CD4-positive, alpha-beta T cell (primary cell): ENCODE results near the gene EFEMP1. TPM values are rescaled to one million over a fixed set of nuclear protein-coding genes. Genes with fewer than 3 reads are reported as not detected.

ENCODE experiments used
- ATAC-seq: fragments of 200-7000 bp; cut with Tn5 transposase; one replicate; pipeline ENCODE4 v1.10.0; 2022; ENCODE audit warnings: mild to moderate bottlenecking; ENCODE audit not compliant: poor library complexity
- CTCF ChIA-PET: fragments of 350-600 bp; sonication (Branson Sonifier 250); formaldehyde crosslinking; loops from one replicate; lab custom pipeline; 2021; ENCODE audit warnings: antibody characterized with exemption, inconsistent platforms; lab: Charles Lee
- POLR2A ChIA-PET: fragments of 350-600 bp; sonication (Branson Sonifier 250); formaldehyde crosslinking; loops from one replicate; lab custom pipeline; 2021; ENCODE audit warnings: antibody characterized with exemption, inconsistent platforms; lab: Charles Lee
- DNase-seq, 14 experiments: peaks; one replicate each; pipeline ENCODE4 v3.0.0-alpha.2; 2013 to 2020; ENCODE audit warnings: mixed read lengths in 2 of 14
- H3K27ac ChIP-seq, 2 donors: one replicate each; pipeline versions ENCODE4 v1.5.1 to v1.7.0; 2013; ENCODE audit warnings: low read length in 2 of 2, low read depth in 1 of 2, mild to moderate bottlenecking in 1 of 2
- H3K27me3 ChIP-seq, 2 experiments: 1 replicate in 1 of 2; 2 replicates in 1 of 2; pipeline versions ENCODE4 v1.6.1 to v1.7.0; 2013; ENCODE audit warnings: low read length in 2 of 2, control low read depth in 1 of 2, mild to moderate bottlenecking in 1 of 2, moderate library complexity in 1 of 2; ENCODE audit not compliant: insufficient read depth in 2 of 2, control insufficient read depth in 1 of 2
- H3K36me3 ChIP-seq: one replicate; pipeline ENCODE4 v1.6.1; 2013; ENCODE audit warnings: low read length, control low read depth; ENCODE audit not compliant: insufficient read depth
- H3K4me1 ChIP-seq: one replicate; pipeline ENCODE4 v1.6.1; 2013; ENCODE audit warnings: low read length, control low read depth; ENCODE audit not compliant: insufficient read depth
- H3K4me3 ChIP-seq: one replicate; pipeline ENCODE4 v1.5.1; 2013; ENCODE audit warnings: mild to moderate bottlenecking, low read length, moderate library complexity
- H3K9me3 ChIP-seq, 2 experiments: 1 replicate in 1 of 2; 2 replicates in 1 of 2; pipeline versions ENCODE4 v1.6.1 to v1.7.0; 2013; ENCODE audit warnings: low read length in 2 of 2, mild to moderate bottlenecking in 2 of 2, control low read depth in 1 of 2, moderate library complexity in 1 of 2; ENCODE audit not compliant: control insufficient read depth in 1 of 2, insufficient read depth in 1 of 2
- H3K27ac Mint-ChIP-seq: one replicate; pipeline ENCODE4 v1.8.0; 2020; ENCODE audit warnings: mixed read lengths
- H3K27me3 Mint-ChIP-seq: one replicate; pipeline ENCODE4 v1.8.0; 2021; ENCODE audit warnings: mixed read lengths
- H3K36me3 Mint-ChIP-seq: one replicate; pipeline ENCODE4 v1.8.0; 2021; ENCODE audit warnings: low read depth, mixed read lengths
- H3K4me1 Mint-ChIP-seq: one replicate; pipeline ENCODE4 v1.8.0; 2021; ENCODE audit warnings: low read depth, mixed read lengths
- H3K4me3 Mint-ChIP-seq: one replicate; pipeline ENCODE4 v1.8.0; 2020; ENCODE audit warnings: mild to moderate bottlenecking, mixed read lengths
- H3K9me3 Mint-ChIP-seq: one replicate; pipeline ENCODE4 v1.8.0; 2020; ENCODE audit warnings: mixed read lengths
- intact Hi-C, 2 experiments: fragments of 100-400 bp; cut with DNase I in 1 of 2; cut with micrococcal nuclease in 1 of 2; formaldehyde crosslinking; loops; one replicate each; pipeline versions ENCODE4 v1.15.1 to v1.9.0; 2023 to 2025; cut with DNase I, micrococcal nuclease
- total RNA-seq, 174 experiments: library from RNA in 2 of 174; stranded (reverse) in 2 of 174; gene quantifications; one replicate each; pipeline ENCODE4 v1.2.3 and lab custom pipeline; 2021 to 2026
- TF ChIP-seq, protein P1 (sequence below): fragments of 200-600 bp; IDR thresholded peaks from one replicate; pipeline ENCODE4 v1.8.0; 2022; ENCODE audit warnings: antibody characterized with exemption, mild to moderate bottlenecking

EFEMP1 gene
- total RNA-seq, 2 experiments from 2014 or later, result not detected

DNA sequence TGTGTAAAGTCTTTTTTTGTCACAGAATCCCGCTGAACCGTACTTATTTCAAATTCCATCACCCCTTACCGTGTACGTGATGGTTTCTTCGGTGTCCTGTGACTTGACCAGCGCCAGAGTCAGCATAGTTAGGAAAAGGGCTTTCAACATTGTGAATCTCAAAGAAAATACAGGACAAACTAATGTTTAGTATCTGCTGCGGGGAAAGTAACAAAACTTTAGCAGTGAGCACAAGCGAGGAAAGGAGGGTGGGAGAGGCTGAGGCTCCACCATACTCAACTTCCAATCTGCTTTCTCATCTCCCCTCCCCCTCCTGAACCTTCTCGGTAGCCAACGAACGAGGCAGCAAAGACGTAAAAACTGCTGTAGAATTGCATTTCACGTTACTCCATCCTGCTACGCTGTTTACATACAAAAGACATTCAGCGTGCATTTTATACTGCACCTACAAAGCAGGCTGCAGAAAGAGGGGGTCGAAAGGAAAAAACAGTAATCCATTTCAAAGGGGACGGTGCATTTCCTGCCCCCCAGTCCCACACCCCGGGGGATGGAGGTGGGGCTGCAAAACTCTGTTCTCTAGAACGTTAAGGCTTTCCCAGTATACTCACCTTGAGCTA is 1.2 kb downstream of the EFEMP1 start:
- intact Hi-C loops, result no loop called here
- Mint-ChIP-seq H3K4me3 (no peak overlapping the region), H3K27me3 (peaks cover 49% of the 10 kb centered on the region), H3K9me3 (no peaks in the 10 kb centered on the region), H3K4me1 (no peaks in the 10 kb centered on the region), H3K36me3 (no peaks in the 10 kb centered on the region), H3K27ac (no peak overlapping the region)
- Histone ChIP-seq H3K4me1 (no peaks in the 10 kb centered on the region), H3K9me3 (peaks cover 0 to 8% of the 10 kb centered on the region in 2 experiments), H3K4me3 (no peak overlapping the region), H3K36me3 (no peaks in the 10 kb centered on the region), H3K27me3 (peaks cover 24 to 26% of the 10 kb centered on the region in 2 experiments), H3K27ac (no peak overlapping the region)
- CTCF ChIA-PET, result no interaction called here
- POLR2A ChIA-PET, result no interaction called here
- no peak for DNase-seq
- TF ChIP-seq, protein P1, sequence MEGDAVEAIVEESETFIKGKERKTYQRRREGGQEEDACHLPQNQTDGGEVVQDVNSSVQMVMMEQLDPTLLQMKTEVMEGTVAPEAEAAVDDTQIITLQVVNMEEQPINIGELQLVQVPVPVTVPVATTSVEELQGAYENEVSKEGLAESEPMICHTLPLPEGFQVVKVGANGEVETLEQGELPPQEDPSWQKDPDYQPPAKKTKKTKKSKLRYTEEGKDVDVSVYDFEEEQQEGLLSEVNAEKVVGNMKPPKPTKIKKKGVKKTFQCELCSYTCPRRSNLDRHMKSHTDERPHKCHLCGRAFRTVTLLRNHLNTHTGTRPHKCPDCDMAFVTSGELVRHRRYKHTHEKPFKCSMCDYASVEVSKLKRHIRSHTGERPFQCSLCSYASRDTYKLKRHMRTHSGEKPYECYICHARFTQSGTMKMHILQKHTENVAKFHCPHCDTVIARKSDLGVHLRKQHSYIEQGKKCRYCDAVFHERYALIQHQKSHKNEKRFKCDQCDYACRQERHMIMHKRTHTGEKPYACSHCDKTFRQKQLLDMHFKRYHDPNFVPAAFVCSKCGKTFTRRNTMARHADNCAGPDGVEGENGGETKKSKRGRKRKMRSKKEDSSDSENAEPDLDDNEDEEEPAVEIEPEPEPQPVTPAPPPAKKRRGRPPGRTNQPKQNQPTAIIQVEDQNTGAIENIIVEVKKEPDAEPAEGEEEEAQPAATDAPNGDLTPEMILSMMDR, result no peak
- ATAC-seq, result no peak

DNA sequence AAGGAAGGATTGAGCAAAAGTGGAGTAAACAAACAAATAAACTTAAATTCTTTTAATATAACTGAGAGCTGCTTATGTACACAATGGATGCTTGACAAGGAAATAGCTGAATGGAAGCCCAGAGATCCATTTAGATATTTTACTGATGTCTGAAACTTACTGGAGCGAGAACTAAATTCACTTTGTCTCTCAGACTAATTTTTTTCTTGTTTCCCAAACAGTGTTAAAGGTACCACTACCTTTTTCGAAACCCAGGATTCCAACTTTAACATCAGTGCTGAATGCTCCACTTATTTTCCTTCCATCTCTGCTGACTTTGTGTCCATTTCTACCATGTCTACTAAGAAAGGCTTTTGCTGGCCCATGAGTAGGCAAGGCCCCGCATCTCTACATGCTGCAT is 4.0 kb downstream of the EFEMP1 start:
- Mint-ChIP-seq H3K27me3 (peaks cover 25% of the 10 kb centered on the region), H3K36me3 (no peaks in the 10 kb centered on the region), H3K4me3 (no peak overlapping the region), H3K4me1 (no peaks in the 10 kb centered on the region), H3K27ac (no peak overlapping the region), H3K9me3 (no peaks in the 10 kb centered on the region)
- DNase-seq, result no peak
- intact Hi-C loops, result no loop called here
- Histone ChIP-seq H3K27ac (no peak overlapping the region), H3K4me1 (no peaks in the 10 kb centered on the region), H3K9me3 (peaks cover 0 to 8% of the 10 kb centered on the region in 2 experiments), H3K4me3 (no peak overlapping the region), H3K27me3 (peaks cover 18 to 24% of the 10 kb centered on the region in 2 experiments), H3K36me3 (no peaks in the 10 kb centered on the region)
- CTCF ChIA-PET, result no interaction called here
- TF ChIP-seq, protein P1, result no peak
- POLR2A ChIA-PET, result no interaction called here
- ATAC-seq, result no peak

DNA sequence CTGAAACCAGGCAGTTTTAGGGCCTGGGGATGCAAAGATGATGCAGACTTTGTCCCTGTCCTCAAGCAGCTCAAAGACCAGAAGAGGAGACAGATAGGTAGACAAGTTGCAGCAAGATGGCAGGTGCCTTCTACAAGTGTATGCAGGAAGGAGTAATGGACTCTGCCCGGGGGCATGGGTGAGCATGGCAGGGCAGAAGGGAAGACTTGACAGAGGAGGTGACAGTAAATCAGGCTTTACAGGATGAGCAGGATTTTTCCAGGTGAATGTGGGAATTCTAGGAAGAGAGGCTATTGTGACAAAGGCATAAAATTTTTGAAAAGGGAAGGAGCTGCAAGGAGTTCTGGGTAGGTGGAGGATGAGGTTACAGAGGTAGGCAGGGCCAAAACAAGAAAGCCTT is 4.7 kb downstream of the EFEMP1 start:
- Mint-ChIP-seq H3K4me1 (no peaks in the 10 kb centered on the region), H3K36me3 (no peaks in the 10 kb centered on the region), H3K27ac (no peak overlapping the region), H3K4me3 (no peak overlapping the region), H3K9me3 (no peaks in the 10 kb centered on the region), H3K27me3 (peaks cover 18% of the 10 kb centered on the region)
- TF ChIP-seq, protein P1, result no peak
- ATAC-seq, result no peak
- H3K4me1 ChIP-seq, result no peaks in the 10 kb centered on the region
- intact Hi-C loops, result no loop called here
- ChIA-PET POLR2A (no interaction called here), CTCF (no interaction called here)
- no peaks in the 10 kb centered on the region for H3K36me3 ChIP-seq
- peaks cover 0 to 8% of the 10 kb centered on the region in 2 experiments for H3K9me3 ChIP-seq
- peaks cover 12 to 21% of the 10 kb centered on the region in 2 experiments for H3K27me3 ChIP-seq
- no peak for DNase-seq
- no peak overlapping the region for H3K27ac ChIP-seq
- H3K4me3 ChIP-seq, result no peak overlapping the region
